ENCODE results near the gene HUS1. TPM values are rescaled to one million over a fixed set of nuclear protein-coding genes. Genes with fewer than 3 reads are reported as not detected.
A peak's percentile ranks its signal among the peaks of the same experiment; 100 is the strongest.
"Not testable (repeated sequence)": the region's sequence is repeated elsewhere in the genome, so short reads cannot be mapped to it uniquely, and the experiment has no call there.

The HUS1 gene
- total RNA-seq, 2 experiments from 2014 or later = 34.1 to 35.0 TPM

- CTCF ChIA-PET = interaction anchor here (0.8 to 3.6 kb wide), 17 partner anchors 10 to 127 kb away, joined by 3 to 77 read pairs (median 8); no protein-coding TSS in a partner anchor
- DNase-seq = no peak
- Mint-ChIP-seq H3K27me3 (no peaks in the 10 kb centered on the region), H3K4me1 (peaks cover 20% of the 10 kb centered on the region), H3K27ac (peak overlapping the region; percentile 88), H3K36me3 (ENCODE audit: low read depth) (no peaks in the 10 kb centered on the region), H3K4me3 (peak overlapping the region; percentile 80), H3K9me3 (peaks cover 2% of the 10 kb centered on the region)
- POLR2A ChIA-PET = interaction anchor here (1.3 to 7.6 kb wide), 8 partner anchors 10 to 116 kb away, joined by 3 to 78 read pairs (median 14); partner anchors contain the start of gene UPP1
Measured at GRCh38 chr7:47992446-47992845, 13.0 kb upstream of the HUS1 start.

DNA sequence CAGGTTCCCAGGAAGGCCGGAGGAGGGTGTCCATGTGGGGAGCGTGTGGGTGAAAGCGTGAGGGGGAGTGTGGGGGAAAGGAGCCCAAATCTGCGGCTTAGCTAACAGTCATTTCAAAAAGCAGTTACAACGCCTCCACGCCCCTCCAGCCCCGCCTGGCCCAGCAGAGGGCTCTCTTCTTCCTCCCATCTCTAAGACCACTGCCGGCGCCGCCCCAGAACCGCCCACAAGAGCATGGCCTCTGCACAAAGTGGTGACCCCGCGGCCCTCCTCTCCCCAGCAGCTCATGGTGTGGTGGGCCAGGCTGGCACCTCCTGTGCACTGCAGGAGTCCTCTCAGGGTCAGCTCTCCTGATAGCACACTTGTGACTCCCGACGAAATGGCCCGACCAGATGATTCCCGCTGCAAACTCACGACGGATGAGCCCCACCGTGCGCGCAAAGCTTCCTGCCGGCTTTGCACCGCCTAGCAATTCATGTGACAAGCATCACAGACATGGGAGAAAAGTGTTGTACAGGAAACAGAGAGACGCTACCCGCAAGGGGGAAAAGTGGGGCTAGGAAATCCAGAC, 12.4 kb upstream of the HUS1 start:
- peak overlapping the region; percentile 80 for H3K4me3 Mint-ChIP-seq
- ChIA-PET POLR2A (interaction anchor here (1.3 to 7.6 kb wide), 9 partner anchors 9 to 117 kb away, joined by 3 to 78 read pairs (median 14); partner anchors contain the start of gene UPP1), CTCF (interaction anchor here (0.8 to 3.6 kb wide), 23 partner anchors 9 to 163 kb away, joined by 3 to 77 read pairs (median 5); no protein-coding TSS in a partner anchor)
- H3K4me1 Mint-ChIP-seq = peaks cover 20% of the 10 kb centered on the region
- DNase-seq = peak; percentile 91
- H3K27me3 Mint-ChIP-seq = no peaks in the 10 kb centered on the region
- H3K9me3 Mint-ChIP-seq = peaks cover 2% of the 10 kb centered on the region
- peak overlapping the region; percentile 88 for H3K27ac Mint-ChIP-seq
- no peaks in the 10 kb centered on the region for H3K36me3 Mint-ChIP-seq (ENCODE audit: low read depth)

GRCh38 chr7:47991270-47991669, 11.9 kb upstream of the HUS1 start:
- Mint-ChIP-seq H3K36me3 (ENCODE audit: low read depth) (no peaks in the 10 kb centered on the region), H3K27me3 (no peaks in the 10 kb centered on the region), H3K9me3 (peaks cover 2% of the 10 kb centered on the region), H3K4me1 (peaks cover 20% of the 10 kb centered on the region), H3K27ac (peak overlapping the region; percentile 88), H3K4me3 (peak overlapping the region; percentile 80)
- ChIA-PET CTCF (interaction anchor here (0.8 to 3.6 kb wide), 22 partner anchors 9 to 164 kb away, joined by 3 to 77 read pairs (median 5); no protein-coding TSS in a partner anchor), POLR2A (interaction anchor here (0.7 to 7.6 kb wide), 9 partner anchors 8 to 118 kb away, joined by 3 to 78 read pairs (median 14); partner anchors contain the start of gene UPP1)
- no peak for DNase-seq

GRCh38 chr7:47990592-47990991, 11.2 kb upstream of the HUS1 start:
- CTCF ChIA-PET = interaction anchor here (0.9 to 3.6 kb wide), 9 partner anchors 8 to 140 kb away, joined by 3 to 77 read pairs (median 12); no protein-coding TSS in a partner anchor
- Mint-ChIP-seq H3K9me3 (peaks cover 2% of the 10 kb centered on the region), H3K4me3 (no peak overlapping the region), H3K36me3 (ENCODE audit: low read depth) (no peaks in the 10 kb centered on the region), H3K27ac (peak overlapping the region; percentile 11), H3K27me3 (no peaks in the 10 kb centered on the region), H3K4me1 (peaks cover 20% of the 10 kb centered on the region)
- POLR2A ChIA-PET = interaction anchor here (0.6 to 7.6 kb wide), 7 partner anchors 12 to 139 kb away, joined by 3 to 78 read pairs (median 14); partner anchors contain the start of gene UPP1
- no peak for DNase-seq

DNA sequence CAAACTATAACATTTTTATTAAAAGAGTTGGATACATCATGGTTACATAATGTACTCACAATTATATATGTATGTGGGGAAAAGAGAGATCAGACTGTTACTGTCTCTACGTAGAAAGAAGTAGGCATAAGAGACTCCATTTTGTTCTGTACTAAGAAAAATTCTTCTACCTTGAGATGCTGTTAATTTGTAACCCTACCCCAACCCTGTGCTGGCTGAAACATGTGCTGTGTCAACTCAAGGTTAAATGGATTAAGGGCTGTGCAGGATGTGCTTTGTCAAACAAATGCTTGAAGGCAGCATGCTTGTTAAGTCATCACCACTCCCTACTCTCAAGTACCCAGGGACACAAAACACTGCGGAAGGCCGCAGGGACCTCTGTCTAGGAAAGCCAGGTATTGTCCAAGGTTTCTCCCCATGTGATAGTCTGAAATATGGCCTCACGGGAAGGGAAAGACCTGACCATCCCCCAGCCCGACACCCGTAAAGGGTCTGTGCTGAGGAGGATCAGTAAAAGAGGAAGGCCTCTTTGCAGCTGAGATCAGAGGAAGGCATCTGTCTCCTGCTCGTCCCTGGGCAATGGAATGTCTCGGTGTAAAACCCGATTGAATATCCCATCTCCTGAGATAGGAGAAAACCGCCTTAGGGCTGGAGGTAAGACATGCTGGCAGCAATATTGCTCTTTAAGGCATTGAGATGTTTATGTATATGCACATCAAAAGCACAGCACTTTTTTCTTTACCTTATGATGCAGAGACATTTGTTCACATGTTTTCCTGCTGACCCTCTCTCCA, 10.4 kb upstream of the HUS1 start:
- H3K4me3 Mint-ChIP-seq; H3K36me3 Mint-ChIP-seq (ENCODE audit: low read depth); H3K27me3 Mint-ChIP-seq; H3K27ac Mint-ChIP-seq; DNase-seq; H3K9me3 Mint-ChIP-seq: not testable (repeated sequence)
- CTCF ChIA-PET = interaction anchor here (0.9 to 3.5 kb wide), 5 partner anchors 12 to 121 kb away, joined by 3 to 77 read pairs (median 18); no protein-coding TSS in a partner anchor
- peaks cover 20% of the 10 kb centered on the region for H3K4me1 Mint-ChIP-seq
- POLR2A ChIA-PET = interaction anchor here (1.2 to 7.6 kb wide), 3 partner anchors 97 to 108 kb away, joined by 3 to 78 read pairs (median 4); partner anchors contain the start of gene UPP1

- Mint-ChIP-seq H3K4me3 (no peak overlapping the region), H3K4me1 (peaks cover 20% of the 10 kb centered on the region), H3K27ac (no peak overlapping the region), H3K36me3 (ENCODE audit: low read depth) (no peaks in the 10 kb centered on the region), H3K9me3 (no peaks in the 10 kb centered on the region), H3K27me3 (peaks cover 1% of the 10 kb centered on the region)
- DNase-seq = no peak
- ChIA-PET CTCF (interaction anchor here (0.7 to 2.7 kb wide), 7 partner anchors 9 to 122 kb away, joined by 3 to 18 read pairs (median 4); partner anchors contain the start of gene HUS1), POLR2A (interaction anchor here (0.8 to 7.6 kb wide), 4 partner anchors 98 to 119 kb away, joined by 3 to 78 read pairs (median 4); partner anchors contain the start of gene UPP1)
Measured at GRCh38 chr7:47988496-47989386, 9.3 kb upstream of the HUS1 start.

DNA sequence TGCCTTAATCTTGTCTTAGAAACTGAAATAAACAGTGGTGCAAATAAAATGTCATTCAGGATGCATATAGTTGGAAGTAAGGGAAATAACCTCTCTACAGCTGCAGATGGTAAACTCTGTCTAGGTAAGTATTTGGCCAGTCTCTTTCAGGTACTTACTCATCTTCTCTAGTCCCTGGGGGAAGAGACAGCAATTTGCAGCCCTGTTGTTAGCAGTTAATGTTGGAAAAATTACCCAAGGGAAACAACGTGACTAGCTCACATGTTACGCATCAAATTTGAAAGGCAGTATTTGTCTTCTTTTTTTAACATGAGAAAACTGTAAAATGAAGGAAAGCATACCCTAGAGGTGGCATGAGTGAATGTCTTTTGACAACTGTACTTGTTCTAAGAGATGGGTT, 3.2 kb upstream of the HUS1 start:
- no peaks in the 10 kb centered on the region for H3K9me3 Mint-ChIP-seq
- no peak overlapping the region for H3K27ac Mint-ChIP-seq
- ChIA-PET POLR2A (interaction anchor here (0.9 to 2.1 kb wide), 3 partner anchors 9 to 148 kb away, joined by 3 to 7 read pairs (median 3); no protein-coding TSS in a partner anchor), CTCF (interaction anchor here (1.2 to 1.9 kb wide), 4 partner anchors 9 to 128 kb away, joined by 3 to 12 read pairs (median 4); no protein-coding TSS in a partner anchor)
- peaks cover 18% of the 10 kb centered on the region for H3K4me1 Mint-ChIP-seq
- H3K27me3 Mint-ChIP-seq = peaks cover 1% of the 10 kb centered on the region
- H3K36me3 Mint-ChIP-seq (ENCODE audit: low read depth) = peaks cover 12% of the 10 kb centered on the region
- DNase-seq = no peak
- no peak overlapping the region for H3K4me3 Mint-ChIP-seq

DNA sequence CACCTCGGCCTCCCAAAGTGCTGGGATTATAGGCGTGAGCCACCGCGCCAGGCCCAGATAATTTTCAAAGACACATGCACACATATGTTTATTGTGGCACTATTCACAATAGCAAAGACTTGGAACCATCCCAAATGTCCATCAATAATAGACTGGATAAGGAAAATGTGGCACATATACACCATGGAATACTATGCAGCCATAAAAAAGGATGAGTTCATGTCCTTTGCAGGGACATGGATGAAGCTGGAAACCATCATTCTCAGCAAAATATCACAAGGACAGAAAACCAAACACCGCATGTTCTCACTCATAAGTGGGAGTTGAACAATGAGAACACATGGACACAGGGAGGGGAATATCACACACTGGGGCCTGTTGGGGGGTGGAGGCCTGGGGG, 1.2 kb upstream of the HUS1 start:
- not testable (repeated sequence) for H3K4me3 Mint-ChIP-seq, H3K27me3 Mint-ChIP-seq, DNase-seq, H3K27ac Mint-ChIP-seq, H3K9me3 Mint-ChIP-seq
- POLR2A ChIA-PET = interaction anchor here (1.4 kb wide), 1 partner anchor 108 kb away, joined by 3 read pairs; no protein-coding TSS in a partner anchor
- CTCF ChIA-PET = interaction anchor here (0.7 kb wide), 1 partner anchor 12 kb away, joined by 3 read pairs; no protein-coding TSS in a partner anchor
- peaks cover 22% of the 10 kb centered on the region for H3K4me1 Mint-ChIP-seq
- peaks cover 30% of the 10 kb centered on the region for H3K36me3 Mint-ChIP-seq (ENCODE audit: low read depth)

DNA sequence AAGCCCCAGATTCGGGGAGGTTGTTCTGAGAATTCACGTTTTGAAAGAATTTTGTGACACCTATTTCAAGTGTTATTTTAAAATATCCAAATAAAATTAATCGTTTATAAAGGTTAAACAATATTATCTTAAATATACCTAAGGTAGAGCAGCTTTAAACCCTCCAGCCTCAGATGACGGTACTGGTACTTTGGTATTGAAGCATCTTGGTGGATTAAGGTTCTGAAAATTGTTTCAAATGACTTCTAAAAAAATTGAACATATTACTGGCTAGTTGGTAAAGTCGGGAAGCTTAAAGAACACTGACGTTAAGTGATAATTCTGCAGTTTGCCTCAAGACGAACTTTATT, 392 bp upstream of the HUS1 start:
- H3K9me3 Mint-ChIP-seq = no peaks in the 10 kb centered on the region
- H3K27me3 Mint-ChIP-seq = peaks cover 1% of the 10 kb centered on the region
- H3K27ac Mint-ChIP-seq = peak overlapping the region; percentile 97
- H3K36me3 Mint-ChIP-seq (ENCODE audit: low read depth) = peaks cover 32% of the 10 kb centered on the region
- DNase-seq = no peak
- peak overlapping the region; percentile 87 for H3K4me3 Mint-ChIP-seq
- POLR2A ChIA-PET = interaction anchor here (1.1 to 1.4 kb wide), 2 partner anchors 109 to 130 kb away, joined by 3 to 4 read pairs; no protein-coding TSS in a partner anchor
- peaks cover 22% of the 10 kb centered on the region for H3K4me1 Mint-ChIP-seq
- CTCF ChIA-PET = interaction anchor here (0.7 kb wide), 2 partner anchors 8 to 13 kb away, joined by 3 to 4 read pairs; no protein-coding TSS in a partner anchor

DNA sequence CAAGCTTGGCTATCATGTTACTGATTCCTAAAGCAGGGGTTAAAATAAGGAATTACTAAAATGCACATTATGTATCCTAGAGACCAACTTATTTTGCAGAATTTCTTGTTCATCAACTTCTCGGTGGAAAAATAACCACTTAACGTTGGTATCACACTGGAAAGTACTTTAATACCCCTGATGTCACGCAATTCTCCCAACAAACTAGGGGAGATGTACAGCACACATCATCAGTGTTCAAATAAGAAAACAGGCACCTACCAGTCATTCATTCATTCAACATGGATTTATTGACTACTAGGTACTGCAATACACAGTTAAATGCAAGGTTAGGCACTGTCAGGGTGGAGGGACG, 648 bp downstream of the HUS1 start:
- Mint-ChIP-seq H3K27me3 (no peaks in the 10 kb centered on the region), H3K4me3 (peak overlapping the region; percentile 87), H3K9me3 (no peaks in the 10 kb centered on the region), H3K27ac (peak overlapping the region; percentile 97), H3K4me1 (peaks cover 26% of the 10 kb centered on the region), H3K36me3 (ENCODE audit: low read depth) (peaks cover 43% of the 10 kb centered on the region)
- ChIA-PET POLR2A (interaction anchor here (1.0 to 1.8 kb wide), 8 partner anchors 13 to 131 kb away, joined by 3 to 14 read pairs (median 7); no protein-coding TSS in a partner anchor), CTCF (interaction anchor here (1.3 to 1.6 kb wide), 8 partner anchors 9 to 131 kb away, joined by 3 to 11 read pairs (median 10); no protein-coding TSS in a partner anchor)
- no peak for DNase-seq

DNA sequence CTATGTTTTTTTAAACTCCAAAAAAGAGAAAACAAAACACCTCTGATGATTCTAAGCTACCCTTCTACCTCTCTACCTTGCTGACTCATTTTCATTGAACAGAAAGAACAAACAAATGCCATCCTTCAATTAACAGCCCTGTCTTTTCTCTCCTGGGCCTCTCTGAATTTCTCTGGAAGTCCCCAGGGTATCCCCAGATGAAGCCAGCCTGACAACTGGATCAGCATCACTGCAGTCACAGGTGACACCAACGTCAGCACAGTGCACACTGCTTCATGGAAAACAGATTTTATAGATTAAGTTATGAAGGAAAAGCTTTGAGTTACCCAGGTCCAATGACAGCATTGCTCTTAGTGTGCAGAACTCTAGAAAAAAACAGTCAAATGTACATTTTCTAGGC, 5.7 kb downstream of the HUS1 start:
- H3K9me3 Mint-ChIP-seq = no peaks in the 10 kb centered on the region
- POLR2A ChIA-PET = no interaction called here
- H3K27ac Mint-ChIP-seq = no peak overlapping the region
- no peak for DNase-seq
- H3K36me3 Mint-ChIP-seq (ENCODE audit: low read depth) = peaks cover 77% of the 10 kb centered on the region
- CTCF ChIA-PET = interaction anchor here (0.7 to 2.2 kb wide), 4 partner anchors 14 to 136 kb away, joined by 3 to 8 read pairs (median 6); no protein-coding TSS in a partner anchor
- H3K4me1 Mint-ChIP-seq = peaks cover 32% of the 10 kb centered on the region
- H3K27me3 Mint-ChIP-seq = no peaks in the 10 kb centered on the region
- H3K4me3 Mint-ChIP-seq = no peak overlapping the region

Data from activated CD4-positive, alpha-beta memory T cell treated with anti-CD3 and anti-CD28 coated beads, Interleukin-2, amount 10 ng/mL, durations not matched to agents 7 days and 5 days (primary cell).